ENCODE results near the gene TBC1D22B. TPM values are rescaled to one million over a fixed set of nuclear protein-coding genes. Genes with fewer than 3 reads are reported as not detected.

Gene TBC1D22B
- total RNA-seq, 1 experiment from 2014 or later: 9.1 TPM

DNA sequence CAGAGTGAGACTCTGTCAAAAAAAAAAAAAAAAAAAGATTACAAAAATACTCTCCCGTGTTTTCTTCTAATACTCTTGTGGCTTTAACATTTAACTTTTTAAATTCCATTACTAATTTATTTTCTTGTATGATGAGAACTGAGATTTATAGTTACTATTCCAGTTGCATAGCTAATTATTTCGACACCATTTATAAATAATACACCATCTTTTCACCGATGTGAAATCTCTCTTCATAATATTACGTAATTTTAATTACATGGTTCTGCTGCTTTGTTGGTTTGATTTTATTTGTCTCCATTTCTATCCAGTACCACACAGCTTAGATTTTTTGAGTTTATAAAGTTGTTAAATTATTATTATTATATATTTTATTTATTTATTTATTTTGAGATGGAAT, 42.4 kb downstream of the TBC1D22B start:
- no peak overlapping the region for H3K4me2 ChIP-seq (ENCODE audit: low read length)
- BruUV-seq (replicated peaks): no TSS peak
- no peaks in the 10 kb centered on the region for H3K79me2 ChIP-seq (ENCODE audit: low read length)
- H3K9me2 ChIP-seq (replicated peaks; ENCODE audit: low read length): no peaks in the 10 kb centered on the region
- no peaks in the 10 kb centered on the region for H3F3A ChIP-seq (ENCODE audit: low read length, unreplicated experiment)
- no peak overlapping the region for H3K4me3 ChIP-seq (ENCODE audit: low read length)
- H4K20me1 ChIP-seq (ENCODE audit: low read length): no peaks in the 10 kb centered on the region
- no peak overlapping the region for H2AFZ ChIP-seq (ENCODE audit: low read length)
- intact Hi-C loops (cut with micrococcal nuclease): no loop called here
- no peak overlapping the region for H3K27ac ChIP-seq (ENCODE audit: low read length)
- no peak overlapping the region for H3K9ac ChIP-seq (ENCODE audit: low read length)
- TF ChIP-seq EZH2 (IDR thresholded peaks at IDR 0.05; ENCODE audit: low read length, unreplicated experiment) (no peak), EZH2phosphoT487 (IDR thresholded peaks at IDR 0.05; ENCODE audit: borderline replicate concordance, low read length) (no peak)
- TF ChIP-seq, protein P1, sequence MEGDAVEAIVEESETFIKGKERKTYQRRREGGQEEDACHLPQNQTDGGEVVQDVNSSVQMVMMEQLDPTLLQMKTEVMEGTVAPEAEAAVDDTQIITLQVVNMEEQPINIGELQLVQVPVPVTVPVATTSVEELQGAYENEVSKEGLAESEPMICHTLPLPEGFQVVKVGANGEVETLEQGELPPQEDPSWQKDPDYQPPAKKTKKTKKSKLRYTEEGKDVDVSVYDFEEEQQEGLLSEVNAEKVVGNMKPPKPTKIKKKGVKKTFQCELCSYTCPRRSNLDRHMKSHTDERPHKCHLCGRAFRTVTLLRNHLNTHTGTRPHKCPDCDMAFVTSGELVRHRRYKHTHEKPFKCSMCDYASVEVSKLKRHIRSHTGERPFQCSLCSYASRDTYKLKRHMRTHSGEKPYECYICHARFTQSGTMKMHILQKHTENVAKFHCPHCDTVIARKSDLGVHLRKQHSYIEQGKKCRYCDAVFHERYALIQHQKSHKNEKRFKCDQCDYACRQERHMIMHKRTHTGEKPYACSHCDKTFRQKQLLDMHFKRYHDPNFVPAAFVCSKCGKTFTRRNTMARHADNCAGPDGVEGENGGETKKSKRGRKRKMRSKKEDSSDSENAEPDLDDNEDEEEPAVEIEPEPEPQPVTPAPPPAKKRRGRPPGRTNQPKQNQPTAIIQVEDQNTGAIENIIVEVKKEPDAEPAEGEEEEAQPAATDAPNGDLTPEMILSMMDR (conservative IDR thresholded peaks at IDR 0.05; ENCODE audit: low read depth, low read length): no peak
- H3K4me1 ChIP-seq (ENCODE audit: insufficient read depth, low read length): no peaks in the 10 kb centered on the region
- peaks cover 9% of the 10 kb centered on the region; the same call in 1 of the 2 replicates for H3K36me3 ChIP-seq (ENCODE audit: low read depth, low read length)
- ChIA-PET POLR2A (ENCODE audit: unreplicated experiment) (interaction anchor here (0.5 kb wide), 1 partner anchor 1470 kb away, joined by 5 read pairs; no protein-coding TSS in a partner anchor), CTCF (no interaction called here)
- no peak for ATAC-seq
- H3K9me3 ChIP-seq (ENCODE audit: low read length): no peaks in the 10 kb centered on the region
- H3K27me3 ChIP-seq (ENCODE audit: low read length): no peaks in the 10 kb centered on the region
- DNase-seq: no peak

DNA sequence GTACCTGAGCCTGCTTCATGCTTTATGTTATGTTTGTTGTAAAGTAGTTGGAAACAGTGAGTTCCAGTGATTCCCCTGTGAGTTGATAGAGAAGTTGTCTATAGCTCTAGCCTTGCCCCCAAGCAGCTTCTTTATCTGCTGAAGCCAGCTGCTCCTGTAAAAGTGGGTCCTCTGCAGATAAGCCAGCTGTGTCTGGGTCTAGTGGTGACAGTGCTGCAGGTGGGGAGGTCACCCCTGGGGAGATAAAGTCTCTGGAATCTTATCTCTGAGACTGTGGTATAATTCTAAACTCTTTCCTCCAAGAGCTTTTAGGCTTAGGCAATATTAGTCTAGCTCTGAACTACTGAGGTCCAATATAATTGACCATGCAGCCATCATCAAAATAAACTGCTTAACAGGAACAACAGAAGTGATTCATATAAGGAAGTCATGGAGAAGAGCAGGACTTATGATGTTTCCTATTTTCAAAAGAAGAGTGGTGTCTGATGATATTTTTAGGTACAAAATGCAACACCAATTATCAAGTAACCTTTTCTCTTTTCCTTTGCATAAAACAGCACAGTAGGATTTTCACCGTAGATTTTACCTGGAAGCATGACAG, 44.6 kb downstream of the TBC1D22B start:
- Histone ChIP-seq H3K79me2 (ENCODE audit: low read length) (no peaks in the 10 kb centered on the region), H3F3A (ENCODE audit: low read length, unreplicated experiment) (no peaks in the 10 kb centered on the region), H3K9ac (ENCODE audit: low read length) (no peak overlapping the region), H3K27me3 (ENCODE audit: low read length) (no peaks in the 10 kb centered on the region), H2AFZ (ENCODE audit: low read length) (no peak overlapping the region), H3K9me3 (ENCODE audit: low read length) (no peaks in the 10 kb centered on the region), H3K27ac (ENCODE audit: low read length) (no peak overlapping the region), H3K36me3 (ENCODE audit: low read depth, low read length) (peaks cover 9% of the 10 kb centered on the region; the same call in 1 of the 2 replicates), H3K9me2 (replicated peaks; ENCODE audit: low read length) (no peaks in the 10 kb centered on the region), H3K4me3 (ENCODE audit: low read length) (no peak overlapping the region), H3K4me1 (ENCODE audit: insufficient read depth, low read length) (no peaks in the 10 kb centered on the region), H3K4me2 (ENCODE audit: low read length) (no peak overlapping the region), H4K20me1 (ENCODE audit: low read length) (no peaks in the 10 kb centered on the region)
- CTCF ChIA-PET: interaction anchor here (0.5 kb wide), 1 partner anchor 282 kb away, joined by 3 read pairs; no protein-coding TSS in a partner anchor
- TF ChIP-seq, protein P1 (conservative IDR thresholded peaks at IDR 0.05; ENCODE audit: low read depth, low read length): no peak
- TF ChIP-seq EZH2phosphoT487 (IDR thresholded peaks at IDR 0.05; ENCODE audit: borderline replicate concordance, low read length) (no peak), EZH2 (IDR thresholded peaks at IDR 0.05; ENCODE audit: low read length, unreplicated experiment) (no peak)
- POLR2A ChIA-PET (ENCODE audit: unreplicated experiment): no interaction called here
- intact Hi-C loops (cut with micrococcal nuclease): no loop called here
- DNase-seq: no peak
- ATAC-seq: no peak
- no TSS peak for BruUV-seq (replicated peaks)

DNA sequence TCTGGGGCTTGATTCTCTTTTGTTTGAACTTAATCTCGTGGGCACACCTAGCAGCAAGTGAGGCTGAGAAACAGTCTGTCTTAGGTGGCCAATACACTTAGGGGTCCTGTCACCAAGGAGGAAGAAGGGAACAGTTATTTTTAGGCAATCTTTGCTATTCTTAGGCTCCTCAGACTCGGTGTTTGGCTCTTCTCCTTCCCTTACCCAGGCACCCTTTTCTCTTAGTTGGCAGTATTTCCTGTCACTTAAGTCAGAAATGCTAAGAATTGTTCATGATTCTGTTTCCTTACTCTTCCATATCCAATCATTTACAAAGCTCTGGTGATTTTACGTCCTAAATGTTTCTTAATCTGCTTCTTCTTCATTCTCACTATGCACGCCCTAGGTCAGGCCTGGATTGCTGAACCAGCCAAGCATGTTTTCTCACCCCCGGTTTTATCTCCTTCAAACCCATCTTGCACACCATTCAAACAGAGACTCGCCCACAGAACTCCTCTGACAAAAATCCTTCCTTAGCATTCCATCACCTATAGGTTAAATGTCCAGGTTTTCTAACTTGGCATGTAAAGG, 45.6 kb downstream of the TBC1D22B start:
- no peaks in the 10 kb centered on the region for H3K9me2 ChIP-seq (replicated peaks; ENCODE audit: low read length)
- no peaks in the 10 kb centered on the region for H3K27me3 ChIP-seq (ENCODE audit: low read length)
- no peak overlapping the region for H3K4me3 ChIP-seq (ENCODE audit: low read length)
- intact Hi-C loops (cut with micrococcal nuclease): no loop called here
- POLR2A ChIA-PET (ENCODE audit: unreplicated experiment): no interaction called here
- H3K9me3 ChIP-seq (ENCODE audit: low read length): no peaks in the 10 kb centered on the region
- no peak overlapping the region for H3K27ac ChIP-seq (ENCODE audit: low read length)
- no peaks in the 10 kb centered on the region for H3F3A ChIP-seq (ENCODE audit: low read length, unreplicated experiment)
- H4K20me1 ChIP-seq (ENCODE audit: low read length): no peaks in the 10 kb centered on the region
- no peak overlapping the region for H3K4me2 ChIP-seq (ENCODE audit: low read length)
- ATAC-seq: no peak
- TF ChIP-seq, protein P1 (conservative IDR thresholded peaks at IDR 0.05; ENCODE audit: low read depth, low read length): no peak
- H2AFZ ChIP-seq (ENCODE audit: low read length): no peak overlapping the region
- H3K36me3 ChIP-seq (ENCODE audit: low read depth, low read length): peaks cover 9% of the 10 kb centered on the region; the same call in 1 of the 2 replicates
- H3K79me2 ChIP-seq (ENCODE audit: low read length): no peaks in the 10 kb centered on the region
- H3K4me1 ChIP-seq (ENCODE audit: insufficient read depth, low read length): peaks cover 2% of the 10 kb centered on the region; the same call in 1 of the 2 replicates
- H3K9ac ChIP-seq (ENCODE audit: low read length): no peak overlapping the region
- DNase-seq: no peak
- CTCF ChIA-PET: interaction anchor here (1.0 kb wide), 1 partner anchor 22 kb away, joined by 3 read pairs; no protein-coding TSS in a partner anchor
- BruUV-seq (replicated peaks): no TSS peak

Measured in PC-3 (cell line).